Measurements from ENCODE around the gene HAUS5.

Gene HAUS5

DNA sequence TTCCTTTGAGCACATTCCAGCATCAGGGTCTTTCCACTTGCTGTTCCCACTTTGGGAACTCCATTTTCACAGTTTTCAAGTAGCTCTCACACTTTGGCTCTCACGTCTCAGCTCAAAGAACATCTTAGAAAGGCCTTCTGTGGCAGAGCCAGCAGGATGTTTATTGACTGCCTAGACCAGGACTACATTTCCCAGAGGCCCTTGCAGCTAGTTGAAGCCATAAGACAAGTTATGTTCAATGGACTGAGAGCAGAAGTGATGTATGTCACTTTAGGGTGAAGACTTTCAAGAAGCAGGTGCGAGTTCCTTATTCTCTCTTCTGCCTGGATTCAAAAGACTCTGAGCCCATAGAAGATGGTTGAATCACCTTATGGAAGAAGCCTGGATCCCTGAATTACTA, 4.3 kb upstream of the HAUS5 start:
- DNase-seq: no peak

DNA sequence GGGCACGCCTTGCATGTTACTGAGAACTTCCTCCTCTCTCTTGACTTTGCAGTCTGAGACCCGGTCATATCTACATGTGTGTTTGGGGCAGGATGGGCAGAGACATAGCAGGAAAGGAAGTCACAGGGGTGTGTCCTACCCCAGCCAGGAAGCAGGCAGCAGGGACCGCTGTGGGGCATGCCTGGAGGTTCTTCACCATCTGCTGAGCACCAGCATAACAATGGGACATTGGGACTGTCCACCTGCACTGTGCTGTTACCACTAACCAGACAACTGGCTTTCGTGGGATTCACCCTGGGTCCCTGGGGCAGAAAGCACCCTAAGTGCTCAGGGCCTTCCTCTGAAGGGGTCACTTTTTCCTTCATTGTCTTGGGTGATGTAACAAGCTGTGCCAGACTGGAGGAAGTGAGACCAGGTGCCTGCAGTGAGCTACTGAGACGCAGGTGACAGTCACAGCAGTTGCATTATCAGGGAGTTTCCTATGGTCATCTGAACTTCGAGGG, 2.6 kb upstream of the HAUS5 start:
- DNase-seq: no peak

DNA sequence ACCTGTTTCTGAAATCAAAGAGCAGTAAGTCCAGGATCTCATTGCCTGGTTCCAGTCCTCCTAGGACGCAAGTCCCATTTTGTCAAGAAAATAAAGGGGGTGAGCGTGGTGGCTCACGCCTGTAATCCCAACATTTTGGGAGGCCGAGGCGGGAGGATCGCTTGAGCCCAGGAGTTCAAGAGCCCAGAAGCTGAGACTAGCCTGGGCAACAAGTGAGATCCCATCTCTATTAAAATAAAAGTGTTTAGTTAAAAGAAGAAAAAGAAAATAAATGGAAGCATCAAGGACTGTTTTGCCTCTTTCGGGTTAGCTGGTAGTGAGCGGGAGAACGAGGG, 344 bp upstream of the HAUS5 start:
- DNase-seq: no peak

DNA sequence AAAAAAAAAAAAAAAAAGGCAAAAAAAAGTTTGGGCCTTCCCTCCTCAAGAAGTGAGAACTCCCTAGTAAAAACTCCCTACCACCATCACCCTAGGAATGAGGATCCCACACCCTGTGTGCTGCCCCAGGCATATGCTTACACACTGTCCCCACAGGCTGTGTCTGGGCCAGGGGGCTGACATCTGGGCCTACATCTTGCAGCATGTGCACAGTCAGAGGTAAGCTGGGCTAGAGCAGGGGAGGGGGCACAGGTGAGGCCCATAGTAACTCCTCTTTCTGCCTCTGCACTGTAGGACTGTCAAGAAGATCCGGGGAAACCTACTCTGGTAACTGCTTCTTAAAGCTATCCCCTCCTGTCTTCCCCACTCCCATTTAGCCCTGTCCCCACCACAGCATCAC, 1.0 kb downstream of the HAUS5 start:
- DNase-seq: no peak

DNA sequence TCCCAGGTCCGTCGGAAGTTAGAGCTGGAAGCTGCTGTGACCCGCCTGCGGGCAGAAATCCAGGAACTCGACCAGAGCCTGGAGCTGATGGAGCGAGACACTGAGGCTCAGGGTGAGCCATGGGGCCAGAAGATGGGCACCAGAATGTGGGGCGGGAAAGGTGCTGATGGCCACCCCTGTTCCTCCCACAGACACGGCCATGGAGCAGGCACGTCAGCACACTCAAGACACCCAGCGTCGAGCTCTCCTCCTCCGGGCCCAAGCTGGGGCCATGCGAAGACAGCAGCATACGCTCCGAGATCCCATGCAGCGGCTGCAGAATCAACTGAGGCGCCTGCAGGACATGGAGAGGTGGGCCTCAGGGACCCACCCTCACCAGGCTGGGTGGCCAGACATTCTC, 2.5 kb downstream of the HAUS5 start:
- no peak for DNase-seq

DNA sequence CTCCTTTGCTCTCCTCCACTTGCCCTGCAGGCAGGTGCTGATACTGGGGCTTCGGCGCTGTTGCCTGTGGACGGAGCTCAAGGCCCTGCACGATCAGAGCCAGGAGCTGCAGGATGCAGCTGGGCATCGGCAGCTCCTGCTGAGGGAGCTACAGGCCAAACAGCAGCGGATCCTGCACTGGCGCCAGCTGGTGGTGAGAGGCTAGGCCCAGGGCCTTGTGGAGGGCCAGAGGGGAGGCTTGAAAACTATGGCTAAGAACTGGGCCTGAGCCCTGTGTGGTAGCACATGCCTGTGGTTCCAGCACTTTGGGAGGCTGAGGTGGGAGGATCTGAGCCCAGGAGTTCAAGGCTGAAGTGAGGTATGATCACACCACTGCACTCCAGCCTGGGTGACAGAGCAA, 6.3 kb downstream of the HAUS5 start:
- no peak for DNase-seq

DNA sequence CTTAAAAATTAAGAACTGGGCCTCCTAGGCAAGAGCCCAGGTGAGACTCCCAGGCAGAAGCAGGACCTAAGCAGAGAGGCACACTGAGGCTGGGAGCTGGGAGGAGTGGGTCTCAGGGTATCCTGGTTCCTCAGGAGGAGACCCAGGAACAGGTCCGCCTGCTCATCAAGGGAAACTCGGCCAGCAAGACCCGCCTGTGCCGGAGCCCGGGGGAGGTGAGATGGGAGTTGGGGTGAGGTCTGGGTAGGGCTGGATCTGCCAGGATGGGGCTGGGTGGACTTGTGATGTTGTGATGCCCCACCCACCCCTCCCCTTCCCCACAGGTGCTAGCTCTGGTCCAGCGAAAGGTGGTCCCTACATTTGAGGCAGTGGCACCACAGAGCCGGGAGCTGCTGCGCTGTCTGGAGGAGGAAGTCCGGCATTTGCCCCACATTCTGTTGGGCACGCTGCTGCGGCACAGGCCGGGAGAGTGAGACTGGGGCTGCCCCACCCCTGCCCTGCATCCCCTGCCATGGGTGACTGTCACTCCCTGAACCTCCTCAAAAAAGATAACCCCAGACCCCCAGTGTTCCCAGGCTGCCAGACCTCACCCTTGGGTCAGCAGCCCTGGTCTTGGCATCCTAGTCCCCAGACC, 6.9 kb downstream of the HAUS5 start:
- no peak for DNase-seq

DNA sequence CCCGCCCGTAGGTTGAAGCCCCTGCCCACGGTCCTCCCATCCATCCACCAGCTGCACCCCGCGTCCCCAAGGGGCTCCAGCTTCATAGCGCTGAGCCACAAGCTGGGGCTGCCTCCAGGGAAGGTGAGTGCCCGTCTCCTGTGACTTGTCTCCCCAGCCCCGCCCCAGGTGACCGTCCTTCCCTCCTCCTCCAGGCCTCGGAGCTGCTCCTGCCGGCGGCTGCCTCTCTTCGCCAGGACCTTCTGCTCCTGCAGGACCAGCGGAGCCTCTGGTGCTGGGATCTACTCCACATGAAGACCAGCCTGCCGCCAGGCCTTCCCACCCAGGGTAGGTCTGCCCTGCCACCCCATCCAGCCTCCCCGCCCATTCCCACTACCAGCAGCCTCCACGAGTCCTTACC, 7.5 kb downstream of the HAUS5 start:
- DNase-seq: no peak

DNA sequence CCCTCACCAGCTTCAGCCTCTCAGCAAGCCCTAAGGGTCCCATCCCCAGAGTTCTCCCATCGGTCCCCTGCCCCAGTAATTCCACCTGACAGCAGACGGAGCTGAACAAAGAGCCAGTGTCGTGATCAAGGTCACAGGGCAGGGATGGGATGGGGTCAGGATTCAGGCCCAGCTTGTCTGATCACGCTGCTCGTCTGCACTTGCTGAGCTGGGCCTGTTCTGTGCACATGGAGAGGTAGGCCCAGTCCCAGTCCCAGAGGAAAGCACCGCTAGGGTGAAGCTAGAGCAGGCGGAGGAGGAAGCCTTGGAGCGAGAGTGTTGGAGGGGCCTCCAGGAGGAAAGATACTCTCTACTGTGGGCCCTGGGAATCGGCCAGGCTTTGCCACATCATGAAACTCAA, 9.2 kb downstream of the HAUS5 start:
- no peak for DNase-seq

DNA sequence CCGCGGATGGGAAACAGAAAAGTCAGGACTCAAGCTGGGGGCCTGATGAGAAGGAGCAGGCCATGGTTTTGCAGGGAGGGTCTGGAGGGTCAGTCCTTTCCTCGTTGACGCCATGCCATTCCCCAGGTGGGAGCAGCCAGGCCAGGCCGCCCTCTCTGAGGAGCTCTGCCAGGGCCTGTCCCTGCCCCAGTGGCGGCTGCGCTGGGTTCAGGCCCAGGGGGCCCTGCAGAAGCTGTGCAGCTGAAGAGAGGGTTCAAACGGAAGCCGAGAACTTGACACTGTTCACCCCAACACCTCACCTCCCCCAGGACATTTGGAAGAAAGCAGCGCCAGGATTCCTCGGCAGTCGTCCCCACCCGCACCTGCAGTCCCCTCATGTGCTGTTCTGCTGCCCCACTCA, 10.2 kb downstream of the HAUS5 start:
- DNase-seq: no peak

DNA sequence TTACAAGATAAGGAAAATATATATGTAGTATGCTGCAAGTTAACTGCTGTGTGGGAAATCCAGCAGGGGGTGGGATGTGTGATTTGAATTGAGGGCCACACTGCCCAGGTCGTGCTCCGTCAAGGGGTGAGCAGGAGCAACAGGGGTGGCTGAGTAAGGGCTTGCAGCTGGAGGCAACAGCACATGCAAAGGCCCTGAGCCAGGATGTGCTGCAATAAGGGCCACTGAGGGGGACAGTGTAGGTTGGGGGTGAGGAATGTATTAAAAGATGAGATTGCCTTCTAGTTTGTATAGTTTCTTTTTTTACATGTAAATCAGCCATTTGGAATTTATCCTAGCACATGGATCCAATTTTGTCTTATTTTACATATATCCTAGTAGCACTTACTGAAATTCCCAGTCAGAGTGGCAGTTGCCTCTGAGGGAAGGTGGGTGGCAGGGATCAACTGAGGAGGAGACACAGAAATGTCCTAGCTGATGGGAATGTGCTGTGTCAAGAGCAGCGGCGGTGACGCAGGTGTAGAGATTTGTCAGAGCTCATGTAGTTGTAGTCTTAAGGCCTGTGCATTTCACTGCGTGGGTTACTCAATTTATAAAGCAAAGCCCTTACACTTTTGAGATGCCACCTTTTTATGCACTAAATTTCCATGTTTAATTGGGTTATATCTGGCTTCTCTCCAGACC, 10.9 kb downstream of the HAUS5 start:
- no peak for DNase-seq

DNA sequence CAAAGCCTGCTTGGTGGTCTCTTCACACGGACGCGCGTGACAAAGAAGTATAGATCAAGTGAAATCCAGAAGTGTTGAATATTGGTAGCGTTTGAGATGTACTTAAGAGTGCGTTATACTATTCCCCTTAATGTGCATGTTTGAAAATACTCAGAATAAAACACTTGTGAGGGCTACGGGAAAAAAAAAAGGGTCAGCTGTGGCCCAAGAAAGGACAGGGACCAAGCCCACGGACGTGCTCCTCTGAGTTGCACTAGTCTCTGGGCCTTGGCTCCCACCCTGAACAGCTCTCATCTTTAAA, 15.7 kb downstream of the HAUS5 start:
- DNase-seq: no peak

DNA sequence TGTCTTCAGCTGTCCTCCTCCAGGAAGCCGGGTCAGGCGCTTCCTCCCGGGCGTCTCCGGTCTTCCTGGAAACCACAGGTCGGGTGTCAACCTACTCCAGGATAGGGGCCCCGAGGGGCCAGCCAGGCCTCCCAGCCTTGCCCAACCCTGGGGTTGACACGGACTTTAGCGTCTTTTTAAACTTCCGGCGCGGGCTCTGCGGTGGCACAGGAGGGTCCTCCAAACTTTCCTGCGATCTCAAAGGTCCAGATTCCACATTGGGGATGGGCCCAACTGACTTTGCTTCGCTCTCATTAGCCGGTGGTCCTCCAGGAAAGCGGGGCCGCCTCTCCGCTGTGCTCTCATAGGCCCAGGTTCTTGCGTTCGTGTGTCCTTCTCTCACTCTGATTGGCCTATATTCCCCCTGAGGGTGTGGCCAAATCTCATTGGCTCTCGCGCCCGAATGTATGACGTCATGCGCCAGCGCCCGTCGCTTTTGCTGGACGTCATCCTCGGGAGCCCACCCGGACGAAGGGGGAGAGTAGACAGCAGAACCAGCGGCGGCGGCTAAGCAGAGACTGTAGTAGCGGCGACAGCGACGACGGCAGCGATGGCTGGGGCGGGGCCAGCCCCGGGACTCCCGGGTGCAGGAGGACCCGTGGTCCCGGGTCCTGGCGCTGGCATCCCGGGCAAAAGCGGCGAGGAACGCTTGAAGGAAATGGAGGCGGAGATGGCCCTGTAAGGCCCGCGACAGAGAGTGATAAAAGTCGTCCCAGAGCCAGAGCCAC, 16.2 kb downstream of the HAUS5 start, which contains the start of gene RBM42:
Gene RBM42 (plus strand): TSS at position 472 of the 767 bp plus-strand sequence. CDS start 118 bp downstream, at position 590.
- peak; percentile 95 to 97 for DNase-seq

DNA sequence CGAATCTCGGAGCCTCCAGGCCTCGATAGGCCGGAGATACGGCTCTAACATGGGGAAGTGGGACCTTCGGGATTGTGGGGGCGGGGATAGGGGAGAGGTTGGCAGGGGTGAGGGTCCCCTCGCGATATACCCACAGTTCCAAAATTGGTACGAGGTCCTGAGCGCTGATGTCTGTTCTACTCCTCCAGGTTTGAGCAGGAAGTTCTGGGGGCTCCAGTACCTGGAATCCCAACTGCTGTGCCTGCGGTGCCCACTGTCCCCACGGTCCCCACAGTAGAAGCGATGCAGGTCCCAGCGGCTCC, 16.7 kb downstream of the HAUS5 start:
- DNase-seq: no peak

DNA sequence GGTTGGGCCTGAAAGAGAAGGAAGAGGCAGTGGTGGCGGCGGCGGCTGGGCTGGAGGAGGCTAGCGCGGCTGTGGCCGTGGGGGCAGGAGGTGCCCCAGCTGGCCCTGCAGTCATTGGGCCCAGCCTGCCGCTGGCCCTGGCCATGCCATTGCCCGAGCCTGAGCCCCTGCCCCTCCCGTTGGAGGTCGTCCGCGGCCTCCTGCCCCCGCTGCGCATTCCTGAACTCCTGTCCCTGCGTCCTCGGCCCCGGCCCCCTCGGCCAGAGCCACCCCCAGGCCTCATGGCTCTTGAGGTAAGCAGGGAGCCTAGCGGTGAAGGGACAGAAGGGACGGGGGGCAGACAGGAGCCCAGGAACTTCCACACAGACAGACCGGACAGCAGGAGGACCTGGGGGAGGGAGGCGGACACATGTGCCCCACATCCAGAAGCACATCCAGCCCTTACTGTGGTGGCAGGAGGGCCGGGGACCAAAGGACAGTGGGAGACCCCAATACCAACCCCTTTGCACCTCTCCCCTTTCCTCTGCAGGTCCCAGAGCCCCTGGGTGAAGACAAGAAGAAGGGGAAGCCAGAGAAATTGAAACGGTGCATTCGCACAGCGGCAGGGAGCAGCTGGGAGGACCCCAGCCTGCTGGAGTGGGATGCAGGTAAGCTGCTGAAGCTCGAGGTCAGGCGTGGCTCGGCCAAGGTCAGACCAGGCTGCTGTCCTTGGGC, 21.3 kb downstream of the HAUS5 start:
- DNase-seq: no peak

DNA sequence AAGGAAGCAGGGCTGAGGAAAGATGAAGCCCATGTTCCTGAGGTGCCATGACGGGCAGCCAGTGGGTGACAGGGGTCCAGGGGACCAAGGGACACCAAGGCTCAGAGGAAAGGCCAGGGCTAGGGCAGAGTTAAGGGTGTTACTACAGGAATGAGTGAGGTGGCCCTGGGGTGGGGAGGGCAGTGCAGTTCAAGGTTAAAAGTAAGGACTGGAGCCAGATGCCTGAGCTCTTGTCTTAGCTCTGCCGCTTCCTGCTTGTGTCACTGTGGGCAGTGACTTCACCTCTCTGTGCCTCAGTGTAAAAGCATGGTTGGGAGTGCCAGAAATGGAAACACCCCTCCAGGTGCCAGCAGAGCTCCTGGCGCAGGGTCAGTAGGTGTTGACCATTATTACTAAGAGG, 24.1 kb downstream of the HAUS5 start:
- DNase-seq: no peak

DNA sequence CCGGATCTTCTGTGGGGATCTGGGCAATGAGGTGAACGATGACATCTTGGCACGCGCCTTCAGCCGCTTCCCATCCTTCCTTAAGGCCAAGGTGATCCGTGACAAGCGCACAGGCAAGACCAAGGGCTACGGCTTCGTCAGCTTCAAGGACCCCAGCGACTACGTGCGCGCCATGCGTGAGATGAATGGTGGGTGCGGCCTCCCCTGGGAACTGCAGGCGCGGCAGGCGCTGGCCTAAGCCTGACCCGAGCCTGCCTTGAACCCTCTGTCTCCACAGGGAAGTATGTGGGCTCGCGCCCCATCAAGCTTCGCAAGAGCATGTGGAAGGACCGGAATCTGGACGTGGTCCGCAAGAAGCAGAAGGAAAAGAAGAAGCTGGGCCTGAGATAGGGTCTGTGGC, 24.6 kb downstream of the HAUS5 start:
- no peak for DNase-seq

DNA sequence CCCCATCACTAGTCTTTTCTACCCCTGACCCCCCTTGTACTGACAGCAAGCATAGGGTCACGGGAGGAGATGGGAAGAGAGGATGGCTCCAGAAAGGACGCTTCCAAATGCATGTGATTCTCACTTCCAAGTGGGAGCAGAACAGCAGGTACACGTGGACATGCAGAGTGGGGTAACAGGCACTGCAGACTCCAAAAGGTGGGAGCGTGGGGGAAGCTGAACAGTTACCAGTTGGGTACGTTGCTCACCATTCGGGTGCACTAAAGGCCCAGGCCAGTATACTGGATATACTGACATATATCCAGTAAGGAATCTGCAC, 26.7 kb downstream of the HAUS5 start:
- DNase-seq: no peak

DNA sequence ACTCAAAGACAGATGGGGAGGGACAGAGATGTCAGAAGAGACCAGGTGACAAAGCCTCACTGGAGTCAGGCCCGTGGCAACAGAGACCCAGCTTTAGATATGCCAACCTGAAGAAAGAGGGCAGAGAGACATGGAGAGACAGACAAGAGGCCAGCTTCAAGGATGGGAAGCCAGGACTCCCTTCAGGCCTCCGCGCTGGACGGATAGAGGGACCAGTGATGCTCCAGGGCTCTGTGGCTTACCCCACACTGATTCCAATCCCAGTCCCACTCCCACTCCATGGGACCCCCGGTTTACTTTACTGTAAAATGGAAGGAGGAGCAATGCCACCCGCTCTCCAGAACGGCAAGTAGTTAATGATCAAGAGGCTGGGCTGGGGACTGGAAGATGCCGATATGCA, 27.3 kb downstream of the HAUS5 start:
- no peak for DNase-seq

DNA sequence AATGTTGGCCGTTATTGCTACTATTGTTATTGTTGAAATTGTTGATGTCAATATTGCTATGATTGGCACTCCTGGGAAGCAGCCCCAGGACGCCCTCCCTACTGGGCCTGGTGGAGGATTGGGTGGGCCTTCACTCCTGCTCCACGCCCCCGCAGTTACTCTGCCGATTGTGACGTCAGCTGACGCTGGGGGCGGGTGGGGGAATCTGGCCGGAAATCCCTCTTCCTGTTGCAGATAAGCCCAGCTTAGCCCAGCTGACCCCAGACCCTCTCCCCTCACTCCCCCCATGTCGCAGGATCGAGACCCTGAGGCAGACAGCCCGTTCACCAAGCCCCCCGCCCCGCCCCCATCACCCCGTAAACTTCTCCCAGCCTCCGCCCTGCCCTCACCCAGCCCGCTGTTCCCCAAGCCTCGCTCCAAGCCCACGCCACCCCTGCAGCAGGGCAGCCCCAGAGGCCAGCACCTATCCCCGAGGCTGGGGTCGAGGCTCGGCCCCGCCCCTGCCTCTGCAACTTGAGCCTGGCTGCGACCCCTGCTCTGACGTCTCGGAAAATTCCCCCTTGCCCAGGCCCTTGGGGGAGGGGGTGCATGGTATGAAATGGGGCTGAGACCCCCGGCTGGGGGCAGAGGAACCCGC, 29.1 kb downstream of the HAUS5 start, which contains the start of gene ETV2:
Gene ETV2 (plus strand): TSS at position 231 of the 637 bp plus-strand sequence. CDS start 716 bp downstream, outside the sequence.
- no peak for DNase-seq

DNA sequence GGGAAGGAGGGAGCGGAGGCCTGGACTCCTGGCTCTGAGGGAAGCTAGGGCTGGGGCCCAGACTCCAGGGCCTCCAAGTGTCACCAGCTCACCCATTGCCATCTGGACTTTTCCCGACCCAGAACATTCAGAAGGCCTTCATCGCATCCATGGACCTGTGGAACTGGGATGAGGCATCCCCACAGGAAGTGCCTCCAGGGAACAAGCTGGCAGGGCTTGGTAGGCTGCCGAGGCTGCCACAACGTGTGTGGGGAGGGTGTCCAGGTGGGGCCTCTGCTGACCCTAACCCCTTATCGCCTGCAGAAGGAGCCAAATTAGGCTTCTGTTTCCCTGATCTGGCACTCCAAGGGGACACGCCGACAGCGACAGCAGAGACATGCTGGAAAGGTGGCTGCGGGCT, 29.8 kb downstream of the HAUS5 start:
- no peak for DNase-seq

DNA sequence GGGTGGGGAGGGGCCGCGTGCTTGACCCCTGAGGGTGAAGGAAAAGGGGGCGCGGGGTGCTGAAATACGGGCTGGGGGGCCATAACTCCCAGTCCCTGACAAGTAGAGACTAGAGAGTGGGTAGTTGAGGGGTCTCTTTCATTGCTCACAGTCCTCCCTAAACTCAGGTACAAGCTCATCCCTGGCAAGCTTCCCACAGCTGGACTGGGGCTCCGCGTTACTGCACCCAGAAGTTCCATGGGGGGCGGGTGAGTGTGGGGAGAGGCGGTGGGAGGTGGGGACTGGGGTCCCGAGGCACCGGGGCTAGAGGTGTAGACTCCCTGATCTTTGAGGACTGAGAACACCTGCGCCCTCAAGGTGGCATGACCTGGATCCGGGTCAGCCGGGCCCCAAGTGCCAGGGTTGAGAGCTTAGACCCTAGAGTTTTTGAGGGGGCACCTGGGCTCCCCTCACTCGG, 30.3 kb downstream of the HAUS5 start:
- DNase-seq: no peak

All from SW 1271 (cell line).